ENCODE results near the gene HOXB8. TPM values are rescaled to one million over a fixed set of nuclear protein-coding genes. Genes with fewer than 3 reads are reported as not detected.
A peak's percentile ranks its signal among the peaks of the same experiment; 100 is the strongest.

HOXB8 gene
- total RNA-seq, 1 donor from 2014 or later: not detected

DNA sequence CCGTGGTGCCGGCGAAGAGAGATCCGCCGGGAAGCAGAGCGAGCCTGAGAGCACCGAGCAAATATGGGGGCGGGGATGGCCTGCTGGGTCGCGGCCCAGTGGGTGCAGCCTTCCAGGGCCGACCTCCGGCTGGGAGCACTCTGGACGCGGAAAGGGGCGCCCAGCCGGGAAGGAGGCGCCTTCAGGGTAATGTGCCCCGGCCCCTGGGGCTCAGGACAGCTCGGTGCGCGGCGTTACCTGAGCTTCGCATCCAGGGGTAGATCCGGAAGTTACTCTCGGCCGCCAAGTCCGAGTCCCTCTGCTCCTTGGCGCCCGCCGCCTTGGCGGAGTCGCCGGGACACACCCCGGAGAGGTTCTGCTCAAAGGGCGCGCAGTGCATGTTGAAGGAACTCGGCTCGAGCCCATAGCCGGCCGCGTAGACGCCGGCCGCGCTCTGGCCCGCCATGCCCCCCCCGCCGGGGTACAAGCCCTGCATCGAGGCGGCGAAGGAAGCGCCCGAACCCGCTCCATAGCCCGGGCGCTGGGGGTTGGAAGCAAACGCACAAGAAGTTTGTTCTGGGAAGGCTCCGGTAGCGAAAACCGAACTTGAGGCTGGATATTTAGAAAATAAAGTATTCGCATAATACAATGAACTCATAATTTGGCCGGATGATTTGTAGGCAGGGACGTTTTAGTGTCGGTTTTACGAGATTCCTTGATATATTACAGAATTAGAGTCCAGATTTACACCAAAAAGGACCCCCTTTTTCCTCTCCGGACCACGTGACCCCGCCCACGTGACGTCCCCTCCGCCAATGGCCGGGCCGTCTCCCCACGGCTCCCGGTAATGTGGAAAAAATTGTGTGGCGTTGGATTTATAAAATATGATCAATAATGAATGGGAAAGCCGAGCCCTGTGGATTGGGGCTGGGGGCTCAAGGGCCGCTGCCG is 4.5 kb downstream of the HOXB8 start, which contains the start of gene HOXB7:
Gene HOXB7, minus strand, starts transcription at position 736 of the 930 bp plus-strand sequence. Its CDS starts 99 bp downstream, at position 637.
- Histone ChIP-seq H3K27ac (ENCODE audit: low read depth, low read length) (no peak within 1 kb of the TSS), H3K4me3 (ENCODE audit: low read length in 3 of 3) (peak within 1 kb of the TSS; percentile 61 to 80 (median 70)), H3K9ac (ENCODE audit: low read depth in 1 of 3, low read length in 3 of 3) (peak within 1 kb of the TSS; percentile 53 to 66 (median 61)), H3K27me3 (ENCODE audit: control insufficient read depth in 3 of 3, insufficient read depth in 3 of 3, low read length in 3 of 3) (peaks cover 84 to 90% (median 90%) of the 10 kb centered on the region in 3 donors), H3K9me3 (ENCODE audit: control insufficient read depth in 3 of 3, low read length in 3 of 3) (no peaks in the 10 kb centered on the region), H3K4me1 (ENCODE audit: control insufficient read depth in 3 of 3, insufficient read depth in 3 of 3, low read length in 3 of 3) (peaks cover 15 to 30% (median 16%) of the 10 kb centered on the region in 3 donors), H3K36me3 (ENCODE audit: control insufficient read depth in 3 of 3, insufficient read depth in 3 of 3, low read length in 3 of 3) (no peaks in the 10 kb centered on the region)

DNA sequence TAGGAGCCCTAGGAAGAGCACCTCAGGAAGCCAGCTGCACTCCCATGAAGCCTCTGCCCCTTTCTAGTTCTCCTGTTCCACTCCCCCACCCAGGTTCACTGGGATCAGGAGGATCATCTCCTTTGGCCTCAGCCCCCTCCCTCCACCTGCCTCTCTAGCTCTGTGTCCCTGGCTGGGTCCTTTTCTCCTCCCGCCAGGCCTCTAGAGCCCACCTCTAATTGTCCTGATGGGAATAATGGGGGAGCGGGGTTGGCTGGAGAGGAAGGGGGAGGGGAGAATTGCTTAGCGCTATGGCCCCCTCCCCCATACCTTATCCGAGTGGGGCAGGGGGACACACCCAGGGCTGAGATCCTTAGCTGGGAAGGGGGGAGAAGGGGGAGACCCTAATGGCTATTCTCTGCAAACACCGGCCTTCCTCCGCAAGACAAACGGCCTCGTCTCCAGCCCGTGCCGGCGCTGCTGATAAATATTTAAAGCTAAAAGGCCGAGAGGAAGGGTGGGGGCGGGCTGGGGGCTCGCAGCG is 5.3 kb downstream of the HOXB8 start:
- Histone ChIP-seq H3K4me1 (ENCODE audit: control insufficient read depth in 3 of 3, insufficient read depth in 3 of 3, low read length in 3 of 3) (peaks cover 16 to 30% (median 18%) of the 10 kb centered on the region in 3 donors), H3K9ac (ENCODE audit: low read depth in 1 of 3, low read length in 3 of 3) (peak overlapping the region in 1 of 3 donors; percentile 66), H3K9me3 (ENCODE audit: control insufficient read depth in 3 of 3, low read length in 3 of 3) (no peaks in the 10 kb centered on the region), H3K36me3 (ENCODE audit: control insufficient read depth in 3 of 3, insufficient read depth in 3 of 3, low read length in 3 of 3) (no peaks in the 10 kb centered on the region), H3K27me3 (ENCODE audit: control insufficient read depth in 3 of 3, insufficient read depth in 3 of 3, low read length in 3 of 3) (peaks cover 84 to 90% (median 90%) of the 10 kb centered on the region in 3 donors), H3K4me3 (ENCODE audit: low read length in 3 of 3) (peak overlapping the region in 2 of 3 donors; percentile 70 to 80), H3K27ac (ENCODE audit: low read depth, low read length) (no peak overlapping the region)

DNA sequence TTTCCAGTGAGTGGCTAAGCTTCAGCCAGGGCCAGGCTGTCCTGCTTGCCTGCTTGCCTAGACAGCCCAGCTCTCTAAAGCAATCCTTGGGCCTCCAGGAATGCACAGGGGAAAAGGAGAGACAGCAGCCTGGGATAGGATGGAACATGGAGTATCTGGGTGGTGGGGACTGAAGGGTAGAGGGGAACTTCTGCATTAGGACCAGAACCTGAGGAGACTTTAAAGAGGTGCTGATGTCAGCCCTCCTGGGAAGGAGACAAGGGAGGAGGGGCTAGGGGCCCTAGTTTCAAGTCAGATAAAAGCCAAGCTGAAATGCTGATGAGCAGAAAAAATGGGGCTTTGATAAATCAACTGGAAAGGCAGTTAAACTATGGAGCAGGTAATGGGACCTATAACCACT is 6.1 kb downstream of the HOXB8 start:
- Histone ChIP-seq H3K9me3 (ENCODE audit: control insufficient read depth in 3 of 3, low read length in 3 of 3) (no peaks in the 10 kb centered on the region), H3K27me3 (ENCODE audit: control insufficient read depth in 3 of 3, insufficient read depth in 3 of 3, low read length in 3 of 3) (peaks cover 85 to 92% (median 89%) of the 10 kb centered on the region in 3 donors), H3K36me3 (ENCODE audit: control insufficient read depth in 3 of 3, insufficient read depth in 3 of 3, low read length in 3 of 3) (no peaks in the 10 kb centered on the region), H3K27ac (ENCODE audit: low read depth, low read length) (no peak overlapping the region), H3K9ac (ENCODE audit: low read depth in 1 of 3, low read length in 3 of 3) (no peak overlapping the region), H3K4me3 (ENCODE audit: low read length in 3 of 3) (no peak overlapping the region), H3K4me1 (ENCODE audit: control insufficient read depth in 3 of 3, insufficient read depth in 3 of 3, low read length in 3 of 3) (peaks cover 16 to 27% (median 18%) of the 10 kb centered on the region in 3 donors)

DNA sequence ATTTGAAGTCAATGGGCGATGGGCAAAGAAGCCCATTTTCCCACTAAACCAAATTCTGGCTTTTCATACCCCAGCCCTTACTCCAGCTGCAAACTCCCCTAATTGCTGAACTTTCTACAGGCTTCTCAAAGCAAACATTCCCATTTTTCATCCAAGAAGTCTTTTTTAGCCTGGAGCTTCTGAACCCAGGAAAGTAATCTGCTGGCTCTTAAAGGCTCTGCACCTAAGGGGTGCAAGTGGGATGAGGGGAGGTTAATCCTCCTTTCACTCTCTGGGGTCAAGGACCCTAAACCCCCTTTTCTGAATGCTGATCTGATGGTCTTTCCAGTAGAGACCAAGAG is 6.6 kb downstream of the HOXB8 start:
- Histone ChIP-seq H3K9me3 (ENCODE audit: control insufficient read depth in 3 of 3, low read length in 3 of 3) (no peaks in the 10 kb centered on the region), H3K27me3 (ENCODE audit: control insufficient read depth in 3 of 3, insufficient read depth in 3 of 3, low read length in 3 of 3) (peaks cover 86 to 92% (median 89%) of the 10 kb centered on the region in 3 donors), H3K9ac (ENCODE audit: low read depth in 1 of 3, low read length in 3 of 3) (no peak overlapping the region), H3K36me3 (ENCODE audit: control insufficient read depth in 3 of 3, insufficient read depth in 3 of 3, low read length in 3 of 3) (no peaks in the 10 kb centered on the region), H3K27ac (ENCODE audit: low read depth, low read length) (no peak overlapping the region), H3K4me3 (ENCODE audit: low read length in 3 of 3) (no peak overlapping the region), H3K4me1 (ENCODE audit: control insufficient read depth in 3 of 3, insufficient read depth in 3 of 3, low read length in 3 of 3) (peaks cover 13 to 25% (median 18%) of the 10 kb centered on the region in 3 donors)

DNA sequence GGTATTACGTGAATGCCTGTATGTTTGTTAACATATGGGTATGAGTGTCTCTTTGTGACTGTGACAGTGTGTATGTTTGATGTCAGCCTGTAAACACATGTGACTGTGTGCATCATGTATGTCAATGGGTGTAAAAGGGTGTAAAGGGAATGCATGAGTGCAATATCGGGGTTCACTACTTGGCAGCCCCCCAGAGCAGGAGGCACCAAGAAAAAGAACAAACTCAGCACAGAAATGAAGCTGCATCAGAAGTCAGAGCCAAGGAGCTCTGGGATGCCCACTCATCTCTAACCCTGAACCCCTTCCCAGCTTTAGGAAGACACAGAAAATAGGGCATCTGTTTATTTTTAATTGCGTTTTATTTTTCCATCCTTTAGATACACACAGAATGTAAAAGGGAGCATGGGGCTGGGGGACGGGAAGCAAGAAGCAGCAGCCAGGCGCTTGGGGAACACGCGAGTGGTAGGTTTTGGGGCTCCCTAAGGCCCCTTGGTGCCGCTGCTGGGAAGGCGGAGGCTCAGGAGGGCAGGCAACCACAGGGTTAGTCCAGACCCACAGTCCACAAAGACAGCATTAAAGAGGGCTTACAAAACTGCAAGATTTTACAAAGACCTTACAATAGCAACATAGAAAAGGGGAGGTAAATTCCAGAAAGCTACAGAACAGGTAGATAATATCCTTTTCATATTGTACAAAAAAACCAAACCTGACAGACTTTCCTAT is 8.0 kb downstream of the HOXB8 start:
- Histone ChIP-seq H3K9ac (ENCODE audit: low read depth in 1 of 3, low read length in 3 of 3) (no peak overlapping the region), H3K27me3 (ENCODE audit: control insufficient read depth in 3 of 3, insufficient read depth in 3 of 3, low read length in 3 of 3) (peaks cover 88 to 94% (median 93%) of the 10 kb centered on the region in 3 donors), H3K4me1 (ENCODE audit: control insufficient read depth in 3 of 3, insufficient read depth in 3 of 3, low read length in 3 of 3) (peaks cover 13 to 18% (median 14%) of the 10 kb centered on the region in 3 donors), H3K36me3 (ENCODE audit: control insufficient read depth in 3 of 3, insufficient read depth in 3 of 3, low read length in 3 of 3) (no peaks in the 10 kb centered on the region), H3K27ac (ENCODE audit: low read depth, low read length) (no peak overlapping the region), H3K9me3 (ENCODE audit: control insufficient read depth in 3 of 3, low read length in 3 of 3) (no peaks in the 10 kb centered on the region), H3K4me3 (ENCODE audit: low read length in 3 of 3) (no peak overlapping the region)

DNA sequence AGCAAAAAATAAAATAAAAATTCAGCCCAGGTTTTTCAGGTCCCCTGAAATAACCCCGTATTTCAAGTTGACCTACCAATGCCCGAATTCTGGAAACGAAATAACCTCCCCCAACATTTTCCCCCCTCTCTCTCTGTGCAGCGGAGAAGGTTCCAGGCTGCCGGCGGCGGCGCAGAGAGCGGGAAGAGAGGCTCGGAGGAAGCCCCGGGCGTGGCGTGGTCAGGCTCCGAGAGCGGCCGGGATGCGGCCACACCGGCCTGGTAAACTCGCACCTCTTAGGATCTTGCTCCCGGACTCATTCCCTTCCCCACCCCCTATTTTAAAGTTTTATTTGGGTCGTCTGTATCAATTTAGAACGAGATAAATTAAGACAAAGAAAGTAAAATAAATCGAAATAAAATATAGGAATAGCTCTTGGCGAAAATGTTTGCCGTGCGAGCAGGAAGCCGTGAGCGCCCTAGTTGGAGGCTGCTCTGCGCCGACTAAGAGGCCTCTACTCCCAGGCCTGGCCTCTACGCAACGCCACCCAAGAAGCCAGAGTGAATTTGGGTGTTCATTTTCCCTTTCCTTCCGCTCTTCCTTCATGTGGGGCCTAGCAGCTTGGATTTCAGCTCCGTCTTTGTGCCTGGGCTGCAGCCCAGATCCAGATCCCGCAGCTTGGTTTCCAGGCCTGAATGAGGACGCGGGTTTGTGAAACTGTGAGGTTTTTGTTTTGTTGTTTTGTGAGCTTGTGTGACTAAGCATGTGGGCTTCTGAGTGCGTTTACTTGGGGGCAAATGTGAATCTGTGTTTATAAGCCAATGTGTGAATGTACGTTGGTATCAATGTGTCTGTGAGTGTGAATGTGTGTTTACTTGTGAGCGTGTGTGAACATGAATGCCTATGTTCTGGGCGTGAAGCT is 8.9 kb downstream of the HOXB8 start:
- Histone ChIP-seq H3K4me3 (ENCODE audit: low read length in 3 of 3) (no peak overlapping the region), H3K27me3 (ENCODE audit: control insufficient read depth in 3 of 3, insufficient read depth in 3 of 3, low read length in 3 of 3) (peaks cover 88 to 94% (median 93%) of the 10 kb centered on the region in 3 donors)

DNA sequence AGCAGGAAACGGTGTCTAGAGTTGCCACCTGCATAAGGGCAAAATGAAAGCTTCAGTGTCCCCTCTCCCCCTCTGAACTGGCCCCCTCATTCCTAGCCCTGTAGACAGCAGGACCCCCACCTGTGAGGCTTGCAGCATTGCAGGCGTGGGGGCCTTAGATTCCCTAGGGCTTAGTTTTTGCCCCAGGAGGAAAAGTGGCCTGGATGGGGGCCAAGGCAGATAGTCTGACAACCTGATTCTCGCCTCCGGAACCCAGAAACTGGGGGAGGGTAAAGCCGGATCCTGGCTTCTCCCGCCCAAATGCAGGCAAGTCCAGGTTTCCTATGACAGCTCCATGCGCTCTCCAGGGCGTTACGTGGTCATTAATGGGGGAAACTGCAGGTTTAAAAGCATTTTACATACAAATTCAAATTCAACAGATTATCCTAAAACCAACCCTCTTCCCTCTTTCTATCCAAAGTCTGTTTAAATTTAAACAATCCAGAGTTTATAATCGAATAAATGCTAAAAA is 9.6 kb downstream of the HOXB8 start:
- Histone ChIP-seq H3K36me3 (ENCODE audit: control insufficient read depth in 3 of 3, insufficient read depth in 3 of 3, low read length in 3 of 3) (no peaks in the 10 kb centered on the region), H3K27ac (ENCODE audit: low read depth, low read length) (no peak overlapping the region), H3K4me1 (ENCODE audit: control insufficient read depth in 3 of 3, insufficient read depth in 3 of 3, low read length in 3 of 3) (peaks cover 5 to 10% (median 9%) of the 10 kb centered on the region in 3 donors), H3K9ac (ENCODE audit: low read depth in 1 of 3, low read length in 3 of 3) (no peak overlapping the region), H3K4me3 (ENCODE audit: low read length in 3 of 3) (no peak overlapping the region), H3K27me3 (ENCODE audit: control insufficient read depth in 3 of 3, insufficient read depth in 3 of 3, low read length in 3 of 3) (peaks cover 86 to 94% (median 93%) of the 10 kb centered on the region in 3 donors), H3K9me3 (ENCODE audit: control insufficient read depth in 3 of 3, low read length in 3 of 3) (no peaks in the 10 kb centered on the region)

More for the DNA sequence above, 8.9 kb downstream of the HOXB8 start:
- Histone ChIP-seq H3K36me3 (ENCODE audit: control insufficient read depth in 3 of 3, insufficient read depth in 3 of 3, low read length in 3 of 3) (no peaks in the 10 kb centered on the region), H3K9ac (ENCODE audit: low read depth in 1 of 3, low read length in 3 of 3) (no peak overlapping the region), H3K27ac (ENCODE audit: low read depth, low read length) (no peak overlapping the region), H3K9me3 (ENCODE audit: control insufficient read depth in 3 of 3, low read length in 3 of 3) (no peaks in the 10 kb centered on the region), H3K4me1 (ENCODE audit: control insufficient read depth in 3 of 3, insufficient read depth in 3 of 3, low read length in 3 of 3) (peaks cover 11 to 14% (median 12%) of the 10 kb centered on the region in 3 donors)

DNA sequence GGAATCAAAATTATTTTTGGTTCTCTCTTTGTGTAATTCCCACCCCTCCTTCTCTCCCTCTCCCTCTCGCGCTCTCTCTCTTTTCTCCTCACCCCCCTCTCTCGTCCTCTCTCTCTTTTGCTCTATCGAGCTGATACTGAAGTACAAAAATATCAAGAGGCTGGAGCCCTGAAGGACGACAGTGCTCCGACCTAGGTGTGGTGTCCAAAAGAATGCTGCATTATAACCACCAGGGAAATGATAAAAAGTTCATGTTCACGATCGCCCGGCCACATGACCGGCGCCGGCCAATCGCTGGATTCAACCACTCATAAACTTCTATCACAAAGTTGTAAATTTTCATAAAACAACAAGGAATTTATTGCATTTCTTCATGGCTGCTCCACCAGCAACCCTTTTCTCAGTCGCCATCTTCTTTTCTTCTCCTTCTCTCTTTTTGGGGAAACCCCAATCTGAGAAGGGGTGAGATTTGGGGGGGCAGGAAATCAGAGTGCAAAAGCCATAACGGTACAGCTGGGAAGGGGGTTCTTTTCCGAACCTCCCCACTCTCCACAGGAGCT is 10.2 kb downstream of the HOXB8 start, which contains the start of gene HOXB6:
Gene HOXB6, minus strand, starts transcription at position 217 of the 560 bp plus-strand sequence. CDS start 6,836 bp downstream, outside the sequence.
- H3K4me1 ChIP-seq (ENCODE audit: control insufficient read depth in 3 of 3, insufficient read depth in 3 of 3, low read length in 3 of 3): peaks cover 2 to 10% (median 3%) of the 10 kb centered on the region in 3 donors
- peak within 1 kb of the TSS in 2 of 3 donors; percentile 28 to 36 for H3K9ac ChIP-seq (ENCODE audit: low read depth in 1 of 3, low read length in 3 of 3)
- H3K36me3 ChIP-seq (ENCODE audit: control insufficient read depth in 3 of 3, insufficient read depth in 3 of 3, low read length in 3 of 3): no peaks in the 10 kb centered on the region
- peak within 1 kb of the TSS; percentile 9 for H3K27ac ChIP-seq (ENCODE audit: low read depth, low read length)
- peaks cover 86 to 94% (median 93%) of the 10 kb centered on the region in 3 donors for H3K27me3 ChIP-seq (ENCODE audit: control insufficient read depth in 3 of 3, insufficient read depth in 3 of 3, low read length in 3 of 3)
- H3K9me3 ChIP-seq (ENCODE audit: control insufficient read depth in 3 of 3, low read length in 3 of 3): no peaks in the 10 kb centered on the region
- H3K4me3 ChIP-seq (ENCODE audit: low read length in 3 of 3): peak within 1 kb of the TSS; percentile 11 to 69 (median 58)

Data from skeletal muscle tissue (tissue), 4 donors.